Vagina (tissue), 2 donors: ENCODE results near the gene PRELID2.

Experiments
- POLR2A ChIP-seq, 2 donors: fragments of 450-650 bp; IDR thresholded peaks; one replicate each; pipeline ENCODE4 v1.6.1; 2017; ENCODE audit warnings: antibody characterized with exemption in 2 of 2, mild to moderate bottlenecking in 2 of 2, moderate library complexity in 2 of 2
- POLR2AphosphoS5 ChIP-seq, 2 donors: sonication (generic); formaldehyde crosslinking; IDR thresholded peaks; one replicate each; pipeline ENCODE4 v1.9.0; 2017; ENCODE audit warnings: antibody characterized with exemption in 2 of 2, mild to moderate bottlenecking in 2 of 2, low read depth in 1 of 2; ENCODE audit not compliant: insufficient read depth in 1 of 2
- TF ChIP-seq, protein P1 (sequence below), 3 experiments: fragments of 450-650 bp in 2 of 3; fragments of 200-600 bp in 1 of 3; sonication (generic) in 1 of 3; IDR thresholded peaks; one replicate each; pipeline ENCODE4 v1.5.1; 2017 to 2019; ENCODE audit warnings: antibody characterized with exemption in 3 of 3, mild to moderate bottlenecking in 2 of 3, moderate library complexity in 2 of 3

DNA sequence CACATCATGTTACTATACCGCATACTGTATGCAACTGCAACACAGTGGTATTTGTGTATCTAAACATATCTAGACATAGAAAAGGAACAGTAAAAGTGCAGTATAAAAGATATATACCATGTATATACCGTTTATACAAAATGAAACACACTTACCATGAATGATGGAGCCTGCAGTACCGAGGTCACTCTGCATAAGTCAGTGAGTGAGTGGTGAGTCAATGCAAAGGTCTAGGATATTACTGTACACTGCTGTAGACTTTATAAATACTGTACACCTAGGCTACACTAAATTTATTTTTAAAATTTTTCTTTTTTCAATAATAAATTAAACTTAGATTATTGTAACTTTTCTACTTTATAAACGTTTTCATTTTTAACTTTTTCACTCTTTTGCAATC, 29.3 kb downstream of the PRELID2 start:
- no peak for TF ChIP-seq POLR2A (IDR thresholded peaks at IDR 0.05)
- TF ChIP-seq, protein P1, sequence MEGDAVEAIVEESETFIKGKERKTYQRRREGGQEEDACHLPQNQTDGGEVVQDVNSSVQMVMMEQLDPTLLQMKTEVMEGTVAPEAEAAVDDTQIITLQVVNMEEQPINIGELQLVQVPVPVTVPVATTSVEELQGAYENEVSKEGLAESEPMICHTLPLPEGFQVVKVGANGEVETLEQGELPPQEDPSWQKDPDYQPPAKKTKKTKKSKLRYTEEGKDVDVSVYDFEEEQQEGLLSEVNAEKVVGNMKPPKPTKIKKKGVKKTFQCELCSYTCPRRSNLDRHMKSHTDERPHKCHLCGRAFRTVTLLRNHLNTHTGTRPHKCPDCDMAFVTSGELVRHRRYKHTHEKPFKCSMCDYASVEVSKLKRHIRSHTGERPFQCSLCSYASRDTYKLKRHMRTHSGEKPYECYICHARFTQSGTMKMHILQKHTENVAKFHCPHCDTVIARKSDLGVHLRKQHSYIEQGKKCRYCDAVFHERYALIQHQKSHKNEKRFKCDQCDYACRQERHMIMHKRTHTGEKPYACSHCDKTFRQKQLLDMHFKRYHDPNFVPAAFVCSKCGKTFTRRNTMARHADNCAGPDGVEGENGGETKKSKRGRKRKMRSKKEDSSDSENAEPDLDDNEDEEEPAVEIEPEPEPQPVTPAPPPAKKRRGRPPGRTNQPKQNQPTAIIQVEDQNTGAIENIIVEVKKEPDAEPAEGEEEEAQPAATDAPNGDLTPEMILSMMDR (IDR thresholded peaks at IDR 0.05), result no peak
- no peak for TF ChIP-seq POLR2AphosphoS5 (IDR thresholded peaks at IDR 0.05; ENCODE audit: insufficient read depth in 1 of 2, low read depth in 1 of 2)
